ENCODE data around the gene OXTR. TPM values are rescaled to one million over a fixed set of nuclear protein-coding genes. Genes with fewer than 3 reads are reported as not detected.

The OXTR gene
- polyA plus RNA-seq, 1 donor from 2014 or later = 1.7 TPM

DNA sequence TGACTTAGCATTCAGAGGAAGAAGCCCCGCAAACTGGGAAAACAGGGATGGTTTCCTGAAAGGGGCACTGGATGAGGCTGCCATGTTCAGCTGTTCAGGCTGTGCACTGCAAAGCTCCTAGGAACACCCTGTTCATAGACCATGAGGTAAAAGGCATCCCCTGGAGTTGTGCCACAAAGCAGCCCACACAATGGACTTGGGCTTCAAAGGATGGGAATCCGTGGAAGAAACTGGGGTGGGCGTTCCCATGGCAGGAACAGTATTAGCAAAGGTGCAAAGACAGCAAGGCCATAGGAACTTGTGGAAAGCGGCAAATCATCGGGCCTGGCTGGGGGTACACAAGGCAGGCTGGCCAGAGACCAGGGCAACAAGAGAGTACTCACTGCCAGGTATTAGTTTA lies 8.9 kb downstream of the OXTR start:
- H3K9me2 ChIP-seq (ENCODE audit: insufficient read depth, low read length) = no peaks in the 10 kb centered on the region
- H3K9ac ChIP-seq (ENCODE audit: low read length) = no peak overlapping the region
- no peaks in the 10 kb centered on the region for H3K27me3 ChIP-seq (ENCODE audit: insufficient read depth, low read depth, low read length)
- no peaks in the 10 kb centered on the region for H3K36me3 ChIP-seq (ENCODE audit: insufficient read depth, low read length)
- no peaks in the 10 kb centered on the region for H3K9me3 ChIP-seq (ENCODE audit: low read length)
- no peaks in the 10 kb centered on the region for H4K20me1 ChIP-seq (ENCODE audit: insufficient read depth)
- no peaks in the 10 kb centered on the region for H3F3A ChIP-seq (ENCODE audit: insufficient read depth, low read length, poor library complexity, severe bottlenecking)
- no peak overlapping the region for H3K4me2 ChIP-seq (ENCODE audit: low read length)
- no peak overlapping the region for H3K27ac ChIP-seq (ENCODE audit: low read length)
- H3K4me3 ChIP-seq (ENCODE audit: low read length) = no peak overlapping the region
- no peaks in the 10 kb centered on the region for H3K79me2 ChIP-seq (replicated peaks; ENCODE audit: insufficient read depth, low read length)
- TF ChIP-seq CTCF (IDR thresholded peaks at IDR 0.05; ENCODE audit: poor library complexity, severe bottlenecking) = no peak
- TF ChIP-seq SMC3 (conservative IDR thresholded peaks at IDR 0.05; ENCODE audit: poor library complexity) = no peak
- TF ChIP-seq EP300 (conservative IDR thresholded peaks at IDR 0.05; ENCODE audit: poor library complexity, severe bottlenecking) = no peak
- no peak for TF ChIP-seq REST (IDR thresholded peaks at IDR 0.05; ENCODE audit: borderline replicate concordance)
- no peak overlapping the region for H2AFZ ChIP-seq (ENCODE audit: low read depth, low read length)

- Histone ChIP-seq H3K9ac (ENCODE audit: low read length) (no peak overlapping the region), H3K79me2 (replicated peaks; ENCODE audit: insufficient read depth, low read length) (no peaks in the 10 kb centered on the region), H3K4me3 (ENCODE audit: low read length) (no peak overlapping the region), H2AFZ (ENCODE audit: low read depth, low read length) (no peak overlapping the region), H4K20me1 (ENCODE audit: insufficient read depth) (no peaks in the 10 kb centered on the region), H3F3A (ENCODE audit: insufficient read depth, low read length, poor library complexity, severe bottlenecking) (no peaks in the 10 kb centered on the region), H3K27me3 (ENCODE audit: insufficient read depth, low read depth, low read length) (no peaks in the 10 kb centered on the region), H3K9me3 (ENCODE audit: low read length) (no peaks in the 10 kb centered on the region), H3K9me2 (ENCODE audit: insufficient read depth, low read length) (no peaks in the 10 kb centered on the region), H3K36me3 (ENCODE audit: insufficient read depth, low read length) (no peaks in the 10 kb centered on the region), H3K27ac (ENCODE audit: low read length) (no peak overlapping the region), H3K4me2 (ENCODE audit: low read length) (no peak overlapping the region)
- no peak for TF ChIP-seq REST (IDR thresholded peaks at IDR 0.05; ENCODE audit: borderline replicate concordance)
- TF ChIP-seq RAD21 (conservative IDR thresholded peaks at IDR 0.05) = no peak
- TF ChIP-seq CTCF (IDR thresholded peaks at IDR 0.05; ENCODE audit: poor library complexity, severe bottlenecking) = no peak
- TF ChIP-seq EP300 (conservative IDR thresholded peaks at IDR 0.05; ENCODE audit: poor library complexity, severe bottlenecking) = no peak
- no peak for TF ChIP-seq TAF1 (IDR thresholded peaks at IDR 0.05; ENCODE audit: low read depth)
- TF ChIP-seq SMC3 (conservative IDR thresholded peaks at IDR 0.05; ENCODE audit: poor library complexity) = no peak
- no peak for TF ChIP-seq MXI1 (conservative IDR thresholded peaks at IDR 0.05; ENCODE audit: poor library complexity, severe bottlenecking)
- TF ChIP-seq POLR2AphosphoS5 (IDR thresholded peaks at IDR 0.05) = no peak
- TF ChIP-seq EZH2 (IDR thresholded peaks at IDR 0.05; ENCODE audit: borderline replicate concordance, insufficient read depth, low read length, poor library complexity, severe bottlenecking) = no peak
Observed at GRCh38 chr3:8760091-8760490, 9.3 kb downstream of the OXTR start.
